Transverse colon (tissue), 3 donors: ENCODE data around the gene TFG.

Source experiments
- CTCF ChIP-seq, 5 experiments: fragments of 200-600 bp in 3 of 5; fragments of 450-650 bp in 2 of 5; sonication (generic) in 3 of 5; IDR thresholded peaks; 1 replicate in 2 of 5; 2 replicates in 3 of 5; pipeline ENCODE4 v1.5.1; 2016 to 2017; ENCODE audit warnings: antibody characterized with exemption in 5 of 5, inconsistent platforms in 3 of 5, mild to moderate bottlenecking in 2 of 5, moderate library complexity in 1 of 5
- POLR2A ChIP-seq: fragments of 450-650 bp; IDR thresholded peaks from one replicate; pipeline ENCODE4 v1.6.1; 2016; ENCODE audit warnings: antibody characterized with exemption, mild to moderate bottlenecking, moderate library complexity

GRCh38 chr3:100715176-100715575, 5.9 kb downstream of the TFG start:
- TF ChIP-seq CTCF (IDR thresholded peaks at IDR 0.05) (no peak), POLR2A (no peak)
